WTC11 (cell line): Measurements from ENCODE around the gene DCST2. TPM values are rescaled to one million over a fixed set of nuclear protein-coding genes. Genes with fewer than 3 reads are reported as not detected.

ENCODE experiments used
- ATAC-seq: fragments of 200-7000 bp; cut with Tn5 transposase; 2 replicates; pipeline ENCODE4 v1.10.0; 2021; ENCODE audit warnings: mild to moderate bottlenecking, moderate library complexity
- CTCF ChIA-PET: fragments of 300-600 bp; sonication (Branson Sonifier 250); formaldehyde crosslinking; loops from one replicate; lab custom pipeline; 2021; ENCODE audit warnings: antibody characterized with exemption; lab: Charles Lee
- POLR2A ChIA-PET: fragments of 350-600 bp; sonication (Branson Sonifier 250); formaldehyde crosslinking; loops from one replicate; lab custom pipeline; 2021; ENCODE audit warnings: antibody characterized with exemption; lab: Charles Lee
- DNase-seq: peaks from one replicate; pipeline ENCODE4 v3.0.0; 2021; ENCODE audit warnings: low spot score
- H3K27ac Mint-ChIP-seq: 2 replicates; pipeline ENCODE4 v1.8.0; 2021; ENCODE audit warnings: mixed read lengths
- H3K27me3 Mint-ChIP-seq: 2 replicates; pipeline ENCODE4 v1.8.0; 2021; ENCODE audit warnings: low read depth, mild to moderate bottlenecking, moderate library complexity, mixed read lengths
- H3K36me3 Mint-ChIP-seq: 2 replicates; pipeline ENCODE4 v1.8.0; 2021; ENCODE audit warnings: mixed read lengths
- H3K4me1 Mint-ChIP-seq: 2 replicates; pipeline ENCODE4 v1.8.0; 2022; ENCODE audit warnings: mixed read lengths
- H3K4me3 Mint-ChIP-seq: 2 replicates; pipeline ENCODE4 v1.8.0; 2021; ENCODE audit warnings: mild to moderate bottlenecking, moderate library complexity, mixed read lengths
- H3K9me3 Mint-ChIP-seq: 2 replicates; pipeline ENCODE4 v1.8.0; 2021; ENCODE audit warnings: mixed read lengths
- AFF4 ChIP-seq: sonication (generic); formaldehyde crosslinking; IDR thresholded peaks from 2 replicates; pipeline ENCODE4 v1.8.1; 2023; ENCODE audit warnings: mild to moderate bottlenecking, missing genetic modification reagents, borderline replicate concordance
- FOXK1 ChIP-seq: sonication (generic); formaldehyde crosslinking; IDR thresholded peaks from 2 replicates; pipeline ENCODE4 v1.8.0; 2022; ENCODE audit warnings: mild to moderate bottlenecking, moderate library complexity, missing genetic modification reagents
- GABPB1 ChIP-seq: sonication (generic); formaldehyde crosslinking; IDR thresholded peaks from 2 replicates; pipeline ENCODE4 v1.8.1; 2023; ENCODE audit warnings: mild to moderate bottlenecking, missing genetic modification reagents
- NFATC4 ChIP-seq: fragments of 250-450 bp; sonication (Bioruptor Pico); IDR thresholded peaks from 2 replicates; pipeline ENCODE4 v1.9.0; 2021; ENCODE audit warnings: mild to moderate bottlenecking
- NFE2L1 ChIP-seq: sonication (generic); formaldehyde crosslinking; IDR thresholded peaks from 2 replicates; pipeline ENCODE4 v1.8.1; 2023; ENCODE audit warnings: missing genetic modification reagents
- NR1H2 ChIP-seq: sonication (generic); formaldehyde crosslinking; IDR thresholded peaks from 2 replicates; pipeline ENCODE4 v1.9.0; 2021; ENCODE audit warnings: mild to moderate bottlenecking, moderate library complexity, missing genetic modification reagents
- SMAD4 ChIP-seq: sonication (generic); formaldehyde crosslinking; IDR thresholded peaks from 2 replicates; pipeline ENCODE4 v1.8.0; 2022; ENCODE audit warnings: mild to moderate bottlenecking, missing genetic modification reagents
- SP1 ChIP-seq: sonication (generic); formaldehyde crosslinking; conservative IDR thresholded peaks from 2 replicates; pipeline ENCODE4 v1.8.1; 2022; ENCODE audit warnings: missing genetic modification reagents
- STAT6 ChIP-seq: sonication (generic); formaldehyde crosslinking; conservative IDR thresholded peaks from 2 replicates; pipeline ENCODE4 v1.8.1; 2023; ENCODE audit warnings: mild to moderate bottlenecking, low read depth, missing genetic modification reagents, moderate library complexity
- TEAD1 ChIP-seq: sonication (generic); formaldehyde crosslinking; IDR thresholded peaks from 2 replicates; pipeline ENCODE4 v1.8.0; 2022; ENCODE audit warnings: mild to moderate bottlenecking, missing genetic modification reagents
- TEAD4 ChIP-seq: sonication (generic); formaldehyde crosslinking; IDR thresholded peaks from 2 replicates; pipeline ENCODE4 v1.8.0; 2022; ENCODE audit warnings: mild to moderate bottlenecking, missing genetic modification reagents
- ZBTB43 ChIP-seq: sonication (generic); formaldehyde crosslinking; IDR thresholded peaks from 2 replicates; pipeline ENCODE4 v1.8.1; 2023; ENCODE audit warnings: mild to moderate bottlenecking, missing genetic modification reagents
- ZNF263 ChIP-seq: sonication (generic); formaldehyde crosslinking; IDR thresholded peaks from 2 replicates; pipeline ENCODE4 v1.8.1; 2022; ENCODE audit warnings: low read depth, mild to moderate bottlenecking, moderate library complexity, missing genetic modification reagents
- ZNF317 ChIP-seq: sonication (generic); formaldehyde crosslinking; IDR thresholded peaks from 2 replicates; pipeline ENCODE4 v1.8.1; 2023; ENCODE audit warnings: low read depth, mild to moderate bottlenecking, moderate library complexity, missing genetic modification reagents, borderline replicate concordance
- total RNA-seq: library from RNA; stranded (reverse); gene quantifications from 3 replicates; pipeline ENCODE4 v1.2.3, GENCODE V29; 2021
- TF ChIP-seq, protein P1 (sequence below): sonication (generic); formaldehyde crosslinking; IDR thresholded peaks from 2 replicates; pipeline ENCODE4 v1.8.0; 2022; ENCODE audit warnings: mild to moderate bottlenecking, missing genetic modification reagents
- TF ChIP-seq, protein P2 (sequence below): sonication (generic); formaldehyde crosslinking; IDR thresholded peaks from 2 replicates; pipeline ENCODE4 v1.8.1; 2022; ENCODE audit warnings: mild to moderate bottlenecking, moderate library complexity, missing genetic modification reagents
- TF ChIP-seq, protein P3 (sequence below): fragments of 250-450 bp; sonication (Bioruptor Pico); IDR thresholded peaks from 2 replicates; pipeline ENCODE4 v1.9.0; 2021; ENCODE audit warnings: mild to moderate bottlenecking

Gene DCST2
- total RNA-seq, 1 experiment from 2014 or later = 0.83 TPM

DNA sequence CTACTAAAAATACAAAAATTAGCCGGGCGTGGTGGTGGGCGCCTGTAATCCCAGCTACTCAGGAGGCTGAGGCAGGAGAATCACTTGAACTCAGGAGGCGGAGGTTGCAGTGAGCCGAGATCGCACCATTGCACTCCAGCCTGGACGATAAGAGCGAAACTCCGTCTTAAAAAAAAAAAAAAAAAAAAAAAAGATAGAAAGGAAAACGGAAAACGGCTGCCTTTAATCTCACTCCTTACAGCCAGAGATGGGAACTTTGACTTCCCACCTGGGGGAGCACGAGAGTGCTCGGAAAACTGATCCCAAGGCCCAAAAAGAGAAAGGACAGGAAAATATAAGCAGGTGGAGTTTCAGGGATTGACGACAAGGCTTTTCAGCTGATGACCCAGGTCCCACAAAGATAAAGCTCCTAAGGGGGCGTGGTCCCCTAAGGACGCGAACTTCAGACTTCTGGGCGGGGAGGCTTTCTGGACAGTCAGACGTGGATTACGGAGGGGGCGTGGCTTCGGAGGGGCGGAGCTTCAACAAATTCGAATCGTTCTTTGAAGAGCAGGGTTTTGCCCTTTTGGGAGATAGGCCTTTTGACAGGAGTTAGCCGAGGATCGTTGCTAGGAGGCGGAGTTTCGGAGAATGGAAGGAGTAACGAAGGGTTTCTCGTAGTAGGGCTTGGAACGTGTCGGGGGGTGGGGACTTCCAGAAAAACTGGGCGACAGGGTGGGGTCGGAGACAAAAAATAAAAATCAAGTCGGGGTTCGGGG lies 60.1 kb downstream of the DCST2 start:
- DNase-seq (peak; percentile 100), ATAC-seq (peak; percentile 1)
- TF ChIP-seq SMAD4 (CRISPR knock-in tag) = no peak
- no peak for TF ChIP-seq ZNF317 (CRISPR knock-in tag)
- no peak for TF ChIP-seq NFATC4
- TF ChIP-seq, protein P1, sequence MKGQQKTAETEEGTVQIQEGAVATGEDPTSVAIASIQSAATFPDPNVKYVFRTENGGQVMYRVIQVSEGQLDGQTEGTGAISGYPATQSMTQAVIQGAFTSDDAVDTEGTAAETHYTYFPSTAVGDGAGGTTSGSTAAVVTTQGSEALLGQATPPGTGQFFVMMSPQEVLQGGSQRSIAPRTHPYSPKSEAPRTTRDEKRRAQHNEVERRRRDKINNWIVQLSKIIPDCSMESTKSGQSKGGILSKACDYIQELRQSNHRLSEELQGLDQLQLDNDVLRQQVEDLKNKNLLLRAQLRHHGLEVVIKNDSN (CRISPR knock-in tag) = 0 out of 2 replicates have a peak, but pooled peaks have one; percentile 13
- TF ChIP-seq, protein P2, sequence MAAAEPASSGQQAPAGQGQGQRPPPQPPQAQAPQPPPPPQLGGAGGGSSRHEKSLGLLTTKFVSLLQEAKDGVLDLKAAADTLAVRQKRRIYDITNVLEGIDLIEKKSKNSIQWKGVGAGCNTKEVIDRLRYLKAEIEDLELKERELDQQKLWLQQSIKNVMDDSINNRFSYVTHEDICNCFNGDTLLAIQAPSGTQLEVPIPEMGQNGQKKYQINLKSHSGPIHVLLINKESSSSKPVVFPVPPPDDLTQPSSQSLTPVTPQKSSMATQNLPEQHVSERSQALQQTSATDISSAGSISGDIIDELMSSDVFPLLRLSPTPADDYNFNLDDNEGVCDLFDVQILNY (CRISPR knock-in tag) = peak; percentile 7; the same call in 1 of the 2 replicates
- Mint-ChIP-seq H3K27ac (no peak overlapping the region), H3K9me3 (no peaks in the 10 kb centered on the region), H3K27me3 (no peaks in the 10 kb centered on the region), H3K4me3 (no peak overlapping the region), H3K36me3 (peaks cover 9% of the 10 kb centered on the region), H3K4me1 (peaks cover 35% of the 10 kb centered on the region)
- CTCF ChIA-PET = interaction anchor here (0.7 to 8.3 kb wide), 15 partner anchors 9 to 362 kb away, joined by 3 to 176 read pairs (median 5); partner anchors contain the start of genes EFNA4, FLAD1, KCNN3 and LENEP
- POLR2A ChIA-PET = interaction anchor here (0.7 to 7.3 kb wide), 19 partner anchors 9 to 338 kb away, joined by 3 to 176 read pairs (median 5); partner anchors contain the start of genes FLAD1, KCNN3, KRTCAP2 and LENEP

DNA sequence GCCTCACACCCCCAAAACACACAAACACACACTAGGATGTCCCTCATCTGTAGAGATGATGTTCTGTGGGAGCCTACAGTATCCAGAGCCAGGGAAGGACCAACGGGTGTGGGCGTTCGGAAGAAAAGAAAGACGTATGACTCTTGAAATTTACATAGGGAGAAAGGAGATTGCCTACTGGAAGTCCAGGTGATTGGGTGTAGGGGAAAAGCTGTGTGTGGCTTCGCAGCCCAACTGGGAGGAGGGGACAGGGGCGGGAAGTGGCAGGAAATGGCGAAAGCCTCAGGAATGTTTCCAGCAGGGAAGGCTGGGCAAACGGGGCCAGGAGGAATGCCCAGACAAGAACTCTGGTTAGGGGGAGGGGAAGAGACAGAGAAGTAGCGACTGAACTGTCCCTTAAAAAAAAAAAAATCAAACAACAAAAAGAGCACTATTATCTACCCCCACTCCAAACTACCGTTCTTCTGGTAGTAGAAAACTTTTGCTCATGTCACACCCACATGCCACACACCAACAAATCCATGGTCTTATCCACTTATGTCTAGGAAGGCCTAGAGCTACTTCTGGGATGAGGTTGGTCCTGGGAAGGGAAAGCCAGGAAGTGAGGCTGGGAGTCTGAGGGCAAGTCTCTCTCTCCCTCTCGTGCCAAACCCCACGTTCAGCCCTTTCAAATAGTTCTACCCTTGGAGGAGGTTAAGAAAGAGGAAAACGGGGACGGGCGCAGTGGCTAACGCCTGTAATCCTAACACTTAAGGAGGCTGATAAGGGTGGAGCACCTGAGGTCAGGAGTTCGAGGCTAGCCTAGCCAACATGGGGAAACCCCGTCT lies 60.9 kb downstream of the DCST2 start:
- no peaks in the 10 kb centered on the region for H3K9me3 Mint-ChIP-seq
- no peak overlapping the region for H3K27ac Mint-ChIP-seq
- POLR2A ChIA-PET = interaction anchor here (0.5 to 7.3 kb wide), 18 partner anchors 8 to 339 kb away, joined by 3 to 176 read pairs (median 4); partner anchors contain the start of genes FLAD1, KCNN3, KRTCAP2 and LENEP
- peaks cover 42% of the 10 kb centered on the region for H3K4me1 Mint-ChIP-seq
- H3K27me3 Mint-ChIP-seq = no peaks in the 10 kb centered on the region
- H3K36me3 Mint-ChIP-seq = peaks cover 8% of the 10 kb centered on the region
- no peak overlapping the region for H3K4me3 Mint-ChIP-seq
- CTCF ChIA-PET = interaction anchor here (0.7 to 8.3 kb wide), 17 partner anchors 10 to 361 kb away, joined by 3 to 176 read pairs (median 6); partner anchors contain the start of genes ADAM15, EFNA4, FLAD1 and KCNN3
- peak; percentile 25 for ATAC-seq
- DNase-seq = peak; percentile 91
- TF ChIP-seq ZNF263 (CRISPR knock-in tag) = no peak
- TF ChIP-seq NFE2L1 = peak; percentile 65; the same call in 1 of the 2 replicates
- TF ChIP-seq TEAD4 (CRISPR knock-in tag) = peak; percentile 84
- TF ChIP-seq, protein P2 (CRISPR knock-in tag) = peak; percentile 44; the same call in 1 of the 2 replicates
- peak; percentile 75; the same call in 1 of the 2 replicates for TF ChIP-seq SP1 (CRISPR knock-in tag)
- no peak for TF ChIP-seq NR1H2 (CRISPR knock-in tag)
- TF ChIP-seq TEAD1 = peak; percentile 97; the same call in 1 of the 2 replicates
- peak; percentile 52; the same call in 1 of the 2 replicates for TF ChIP-seq AFF4 (CRISPR knock-in tag)
- TF ChIP-seq FOXK1 (CRISPR knock-in tag) = no peak
- TF ChIP-seq ZBTB43 = no peak
- TF ChIP-seq STAT6 = no peak
- peak; percentile 59; the same call in 1 of the 2 replicates for TF ChIP-seq GABPB1 (CRISPR knock-in tag)
- TF ChIP-seq, protein P3, sequence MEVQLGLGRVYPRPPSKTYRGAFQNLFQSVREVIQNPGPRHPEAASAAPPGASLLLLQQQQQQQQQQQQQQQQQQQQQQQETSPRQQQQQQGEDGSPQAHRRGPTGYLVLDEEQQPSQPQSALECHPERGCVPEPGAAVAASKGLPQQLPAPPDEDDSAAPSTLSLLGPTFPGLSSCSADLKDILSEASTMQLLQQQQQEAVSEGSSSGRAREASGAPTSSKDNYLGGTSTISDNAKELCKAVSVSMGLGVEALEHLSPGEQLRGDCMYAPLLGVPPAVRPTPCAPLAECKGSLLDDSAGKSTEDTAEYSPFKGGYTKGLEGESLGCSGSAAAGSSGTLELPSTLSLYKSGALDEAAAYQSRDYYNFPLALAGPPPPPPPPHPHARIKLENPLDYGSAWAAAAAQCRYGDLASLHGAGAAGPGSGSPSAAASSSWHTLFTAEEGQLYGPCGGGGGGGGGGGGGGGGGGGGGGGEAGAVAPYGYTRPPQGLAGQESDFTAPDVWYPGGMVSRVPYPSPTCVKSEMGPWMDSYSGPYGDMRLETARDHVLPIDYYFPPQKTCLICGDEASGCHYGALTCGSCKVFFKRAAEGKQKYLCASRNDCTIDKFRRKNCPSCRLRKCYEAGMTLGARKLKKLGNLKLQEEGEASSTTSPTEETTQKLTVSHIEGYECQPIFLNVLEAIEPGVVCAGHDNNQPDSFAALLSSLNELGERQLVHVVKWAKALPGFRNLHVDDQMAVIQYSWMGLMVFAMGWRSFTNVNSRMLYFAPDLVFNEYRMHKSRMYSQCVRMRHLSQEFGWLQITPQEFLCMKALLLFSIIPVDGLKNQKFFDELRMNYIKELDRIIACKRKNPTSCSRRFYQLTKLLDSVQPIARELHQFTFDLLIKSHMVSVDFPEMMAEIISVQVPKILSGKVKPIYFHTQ (CRISPR knock-in tag) = no peak; the same call in 1 of the 2 replicates
